ENCODE data around the gene RPAIN. TPM values are rescaled to one million over a fixed set of nuclear protein-coding genes. Genes with fewer than 3 reads are reported as not detected.
A peak's percentile ranks its signal among the peaks of the same experiment; 100 is the strongest.

Gene RPAIN
- total and polyA plus RNA-seq, 8 donors, result 8.1 to 81.1 (median 43.1) TPM

- intact Hi-C loops (cut with DNase I; ENCODE audit: low total_unique reads), result no loop called here
- 78 to 93% (median 82%) methylated on average over 5 of the region's 5 CpGs for WGBS, 5 donors
Measured at GRCh38 chr17:5408186-5408585, 11.8 kb upstream of the RPAIN start.

GRCh38 chr17:5410594-5411272 is 9.2 kb upstream of the RPAIN start:
- no peak for DNase-seq

More at GRCh38 chr17:5408186-5408585, 11.8 kb upstream of the RPAIN start:
- peaks cover 0 to 9% (median 0%) of the 10 kb centered on the region in 4 donors for H3K4me1 ChIP-seq
- H3K9me3 ChIP-seq, result no peaks in the 10 kb centered on the region
- H3K4me3 ChIP-seq, result no peak overlapping the region
- TF ChIP-seq POLR2AphosphoS5 (IDR thresholded peaks at IDR 0.05) (no peak), CTCF (IDR thresholded peaks at IDR 0.05) (no peak), EP300 (IDR thresholded peaks at IDR 0.05) (no peak), POLR2A (IDR thresholded peaks at IDR 0.05) (no peak)
- DNase-seq, result no peak
- no peaks in the 10 kb centered on the region for H3K27me3 ChIP-seq
- H3K27ac ChIP-seq, result no peak overlapping the region
- peaks cover 73 to 100% (median 99%) of the 10 kb centered on the region in 4 donors for H3K36me3 ChIP-seq

GRCh38 chr17:5413682-5414081 is 6.3 kb upstream of the RPAIN start:
- WGBS, 5 donors, result 46 to 63% (median 56%) methylated on average over 4 of the region's 4 CpGs
- Histone ChIP-seq H3K9me3 (no peaks in the 10 kb centered on the region), H3K27ac (peak overlapping the region in 3 of 5 donors; percentile 9 to 43 (median 17)), H3K36me3 (peaks cover 50 to 87% (median 79%) of the 10 kb centered on the region in 4 donors), H3K4me3 (no peak overlapping the region), H3K27me3 (no peaks in the 10 kb centered on the region), H3K4me1 (peaks cover 22 to 46% (median 31%) of the 10 kb centered on the region in 4 donors)
- peak in 1 of 2 donors; percentile 12 for DNase-seq
- intact Hi-C loops (cut with DNase I; ENCODE audit: low total_unique reads), result no loop called here
- no peak for TF ChIP-seq POLR2A (IDR thresholded peaks at IDR 0.05)
- TF ChIP-seq EP300 (IDR thresholded peaks at IDR 0.05), result no peak
- TF ChIP-seq POLR2AphosphoS5 (IDR thresholded peaks at IDR 0.05), result no peak
- no peak for TF ChIP-seq CTCF (IDR thresholded peaks at IDR 0.05)

More at GRCh38 chr17:5410594-5411272, 9.2 kb upstream of the RPAIN start:
- Histone ChIP-seq H3K9me3 (no peaks in the 10 kb centered on the region), H3K4me3 (no peak overlapping the region), H3K27ac (no peak overlapping the region), H3K27me3 (no peaks in the 10 kb centered on the region), H3K4me1 (peaks cover 0 to 19% (median 7%) of the 10 kb centered on the region in 4 donors), H3K36me3 (peaks cover 62 to 100% (median 99%) of the 10 kb centered on the region in 4 donors)
- intact Hi-C loops (cut with DNase I; ENCODE audit: low total_unique reads), result no loop called here
- TF ChIP-seq CTCF (IDR thresholded peaks at IDR 0.05), result no peak
- no peak for TF ChIP-seq POLR2A (IDR thresholded peaks at IDR 0.05)
- TF ChIP-seq EP300 (IDR thresholded peaks at IDR 0.05), result no peak
- no peak for TF ChIP-seq POLR2AphosphoS5 (IDR thresholded peaks at IDR 0.05)
- WGBS, 5 donors, result 84 to 94% (median 93%) methylated on average over 7 of the region's 7 CpGs

GRCh38 chr17:5416901-5417300 is 3.1 kb upstream of the RPAIN start:
- no peak for TF ChIP-seq POLR2AphosphoS5 (IDR thresholded peaks at IDR 0.05)
- TF ChIP-seq POLR2A (IDR thresholded peaks at IDR 0.05), result no peak
- TF ChIP-seq EP300 (IDR thresholded peaks at IDR 0.05), result no peak
- TF ChIP-seq CTCF (IDR thresholded peaks at IDR 0.05), result no peak
- DNase-seq, result peak in 1 of 2 donors; percentile 73
- Histone ChIP-seq H3K27me3 (no peaks in the 10 kb centered on the region), H3K27ac (peak overlapping the region in 4 of 5 donors; percentile 7 to 96 (median 30)), H3K36me3 (peaks cover 36 to 58% (median 52%) of the 10 kb centered on the region in 4 donors), H3K4me3 (peak overlapping the region in 2 of 4 donors; percentile 87 to 88), H3K4me1 (peaks cover 33 to 63% (median 45%) of the 10 kb centered on the region in 4 donors), H3K9me3 (no peaks in the 10 kb centered on the region)
- 43 to 83% (median 62%) methylated on average over 2 of the region's 2 CpGs for WGBS, 5 donors
- intact Hi-C loops (cut with DNase I; ENCODE audit: low total_unique reads), result no loop called here
